Prostate gland (tissue), 2 donors: ENCODE results near the gene RSAD2.

Experiments
- CTCF ChIP-seq, 4 experiments: fragments of 200-600 bp in 2 of 4; fragments of 450-650 bp in 2 of 4; sonication (generic) in 2 of 4; IDR thresholded peaks; 1 replicate in 3 of 4; 2 replicates in 1 of 4; pipeline ENCODE4 v1.5.1; 2016 to 2019; ENCODE audit warnings: antibody characterized with exemption in 4 of 4, mild to moderate bottlenecking in 2 of 4, moderate library complexity in 2 of 4
- POLR2A ChIP-seq: fragments of 450-650 bp; IDR thresholded peaks from one replicate; pipeline ENCODE4 v1.6.1; 2016; ENCODE audit warnings: antibody characterized with exemption, mild to moderate bottlenecking
- POLR2AphosphoS5 ChIP-seq: sonication (generic); formaldehyde crosslinking; IDR thresholded peaks from one replicate; pipeline ENCODE4 v1.6.1; 2017; ENCODE audit warnings: antibody characterized with exemption

- TF ChIP-seq CTCF (IDR thresholded peaks at IDR 0.05) (no peak), POLR2A (no peak), POLR2AphosphoS5 (no peak)
These were observed 10.6 kb upstream of the RSAD2 start for GRCh38 chr2:6866982-6867381.
